Karpas-422 (cell line): Measurements from ENCODE around the gene FARS2. TPM values are rescaled to one million over a fixed set of nuclear protein-coding genes. Genes with fewer than 3 reads are reported as not detected.

Source experiments
- DNase-seq: peaks from one replicate; pipeline ENCODE4 v3.0.0-alpha.2; 2015
- H2AFZ ChIP-seq: fragments of 200-600 bp; sonication (generic); 2 replicates; pipeline ENCODE4 v1.6.1; 2014; ENCODE audit warnings: antibody characterized with exemption, low read length, mixed read lengths
- H3K27ac ChIP-seq: fragments of 200-600 bp; sonication (generic); 2 replicates; pipeline ENCODE4 v1.5.1; 2014; ENCODE audit warnings: mild to moderate bottlenecking, low read length, moderate library complexity
- H3K27me3 ChIP-seq: fragments of 200-600 bp; sonication (generic); 2 replicates; pipeline ENCODE4 v1.6.1; 2014; ENCODE audit warnings: low read length, mixed read lengths
- H3K36me3 ChIP-seq: fragments of 200-600 bp; sonication (generic); 2 replicates; pipeline ENCODE4 v1.6.1; 2014; ENCODE audit warnings: low read length, mixed read lengths; ENCODE audit not compliant: insufficient read depth
- H3K4me1 ChIP-seq: fragments of 200-600 bp; sonication (generic); 2 replicates; pipeline ENCODE4 v1.6.1; 2014; ENCODE audit warnings: mild to moderate bottlenecking, low read length, mixed read lengths
- H3K4me2 ChIP-seq: fragments of 200-600 bp; sonication (generic); 2 replicates; pipeline ENCODE4 v1.6.1; 2014; ENCODE audit warnings: low read length, low read depth, mild to moderate bottlenecking; ENCODE audit not compliant: poor library complexity, severe bottlenecking
- H3K4me3 ChIP-seq: fragments of 200-600 bp; sonication (generic); 2 replicates; pipeline ENCODE4 v1.5.1; 2014; ENCODE audit warnings: mild to moderate bottlenecking, antibody characterized with exemption, low read length, mixed read lengths
- H3K79me2 ChIP-seq: fragments of 200-600 bp; sonication (generic); 2 replicates; pipeline ENCODE4 v1.6.1; 2014; ENCODE audit warnings: mild to moderate bottlenecking, low read length, mixed read lengths
- H3K9ac ChIP-seq: fragments of 200-600 bp; sonication (generic); 2 replicates; pipeline ENCODE4 v1.6.0; 2014; ENCODE audit warnings: low read length
- H3K9me2 ChIP-seq: fragments of 200-600 bp; sonication (generic), shearing (Covaris generic); replicated peaks from 2 replicates; pipeline ENCODE4 v1.6.0; 2014; ENCODE audit warnings: mild to moderate bottlenecking, low read length, moderate library complexity; ENCODE audit not compliant: insufficient read depth
- H3K9me3 ChIP-seq: fragments of 300-700, 200-600 bp; sonication (generic); 2 replicates; pipeline ENCODE4 v1.6.1; 2014; ENCODE audit warnings: low read length, mixed read lengths
- H4K20me1 ChIP-seq: fragments of 200-600 bp; sonication (generic); 2 replicates; pipeline ENCODE4 v1.6.1; 2014; ENCODE audit warnings: mild to moderate bottlenecking, antibody characterized with exemption, low read length, low read depth; ENCODE audit not compliant: insufficient read depth
- total RNA-seq: library from RNA; depleted of rRNA; stranded (reverse); fragments of >200 nt; shearing (Covaris generic); gene quantifications from 2 replicates; pipeline ENCODE4 v1.2.3, GENCODE V29; 2014; ENCODE audit warnings: low replicate concordance

FARS2 gene
- total RNA-seq, 1 experiment from 2014 or later, result 9.0 TPM

DNA sequence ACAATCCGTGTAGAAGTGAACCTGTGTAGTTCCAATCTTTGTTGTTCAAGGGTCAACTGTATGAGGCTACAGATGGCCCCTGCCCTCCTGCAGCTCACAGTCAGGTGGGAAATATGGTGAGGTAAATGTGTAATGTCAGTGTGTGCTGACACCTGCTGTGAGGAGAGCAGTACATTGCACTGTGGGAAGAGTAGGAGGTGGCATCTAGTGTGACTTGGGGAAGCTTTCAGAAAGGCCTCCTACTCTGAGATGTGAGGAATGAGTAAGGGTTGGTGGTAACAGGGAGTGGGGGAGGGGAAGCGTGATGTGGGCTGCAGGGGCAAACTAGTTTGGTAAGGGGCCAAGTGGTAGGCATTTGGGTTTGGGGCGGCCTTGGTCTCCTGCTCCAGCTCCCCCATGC, 188.8 kb downstream of the FARS2 start:
- H3K79me2 ChIP-seq, result no peaks in the 10 kb centered on the region
- DNase-seq, result no peak
- no peaks in the 10 kb centered on the region for H3K9me3 ChIP-seq
- no peak overlapping the region for H3K4me2 ChIP-seq
- no peak overlapping the region for H3K9ac ChIP-seq
- no peak overlapping the region for H2AFZ ChIP-seq
- no peak overlapping the region for H3K27ac ChIP-seq
- H3K36me3 ChIP-seq, result no peaks in the 10 kb centered on the region
- no peaks in the 10 kb centered on the region for H3K27me3 ChIP-seq
- no peak overlapping the region for H3K4me3 ChIP-seq
- H3K4me1 ChIP-seq, result no peaks in the 10 kb centered on the region
- peaks cover 10% of the 10 kb centered on the region; the same call in 1 of the 2 replicates for H4K20me1 ChIP-seq
- H3K9me2 ChIP-seq, result no peaks in the 10 kb centered on the region

DNA sequence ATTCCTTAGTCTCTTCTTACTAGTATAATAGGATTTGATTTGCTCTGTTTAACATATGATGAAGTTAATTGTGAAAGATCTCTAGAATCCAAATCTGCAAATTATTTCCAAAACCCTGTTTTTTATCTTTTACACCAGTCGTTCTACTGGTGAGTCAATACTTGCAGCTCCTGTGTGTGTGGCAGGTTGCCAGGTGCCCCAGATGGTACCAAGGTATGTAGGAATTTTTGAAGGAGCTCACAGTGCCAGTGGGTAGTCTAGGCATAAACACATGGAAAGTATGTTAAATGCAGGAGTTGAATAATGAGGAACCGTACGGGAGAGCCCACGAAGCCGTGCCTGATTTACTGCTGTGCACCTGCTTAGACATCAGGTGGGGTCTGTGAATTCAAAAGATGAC, 192.2 kb downstream of the FARS2 start:
- no peak overlapping the region for H3K9ac ChIP-seq
- no peak overlapping the region for H3K27ac ChIP-seq
- DNase-seq, result no peak
- no peak overlapping the region for H3K4me3 ChIP-seq
- H3K9me2 ChIP-seq, result no peaks in the 10 kb centered on the region
- H2AFZ ChIP-seq, result no peak overlapping the region
- no peaks in the 10 kb centered on the region for H3K9me3 ChIP-seq
- no peaks in the 10 kb centered on the region for H3K36me3 ChIP-seq
- H3K4me2 ChIP-seq, result no peak overlapping the region
- no peaks in the 10 kb centered on the region for H3K4me1 ChIP-seq
- H3K79me2 ChIP-seq, result no peaks in the 10 kb centered on the region
- peaks cover 13% of the 10 kb centered on the region for H4K20me1 ChIP-seq
- H3K27me3 ChIP-seq, result no peaks in the 10 kb centered on the region

DNA sequence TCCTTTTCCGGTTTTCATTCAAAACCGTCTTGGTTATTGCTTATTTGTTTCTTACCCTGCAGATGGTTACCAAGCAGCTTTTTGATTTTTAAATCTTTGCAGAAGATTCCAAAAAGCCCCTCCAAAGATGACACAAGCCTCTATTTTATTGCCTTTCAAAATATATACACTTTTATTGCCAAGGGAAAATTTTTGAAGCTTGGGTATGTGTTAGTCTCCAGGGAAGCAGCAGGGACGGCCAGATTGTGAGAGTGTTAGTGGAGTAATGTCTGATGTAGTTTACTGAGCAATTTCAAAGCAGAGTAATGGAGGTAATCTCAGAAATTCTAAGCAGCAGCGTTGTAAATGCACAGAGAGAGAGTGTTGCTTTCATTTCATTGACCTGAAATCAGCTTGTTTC, 193.8 kb downstream of the FARS2 start:
- H4K20me1 ChIP-seq, result peaks cover 15% of the 10 kb centered on the region
- no peak overlapping the region for H3K9ac ChIP-seq

DNA sequence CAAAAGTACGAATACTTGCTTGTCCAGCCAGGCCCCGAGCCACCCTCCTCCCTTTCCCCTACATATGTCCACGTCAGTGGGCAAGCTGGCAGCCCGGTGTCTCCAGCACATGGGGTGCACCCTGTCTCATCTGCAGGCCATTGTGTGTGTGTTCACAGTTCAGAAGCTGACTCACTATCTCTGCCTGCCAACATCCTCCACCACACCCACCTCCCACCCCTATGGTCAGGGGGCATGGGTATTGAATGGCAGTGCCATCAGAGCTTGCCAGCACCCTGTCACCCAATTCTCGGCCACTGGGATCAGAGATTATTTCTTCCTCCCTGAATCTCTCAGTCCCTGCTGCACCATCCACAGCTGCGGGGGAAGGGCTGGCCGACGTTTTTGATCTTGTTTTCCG, 195.7 kb downstream of the FARS2 start:
- H3K4me3 ChIP-seq, result no peak overlapping the region
- H3K9ac ChIP-seq, result no peak overlapping the region
- no peak overlapping the region for H2AFZ ChIP-seq
- H3K27me3 ChIP-seq, result no peaks in the 10 kb centered on the region
- peaks cover 20% of the 10 kb centered on the region for H4K20me1 ChIP-seq
- DNase-seq, result no peak
- no peaks in the 10 kb centered on the region for H3K9me3 ChIP-seq
- H3K36me3 ChIP-seq, result no peaks in the 10 kb centered on the region
- H3K9me2 ChIP-seq, result no peaks in the 10 kb centered on the region
- no peak overlapping the region for H3K4me2 ChIP-seq
- H3K79me2 ChIP-seq, result no peaks in the 10 kb centered on the region
- H3K27ac ChIP-seq, result no peak overlapping the region
- peaks cover 3% of the 10 kb centered on the region; the same call in 1 of the 2 replicates for H3K4me1 ChIP-seq

More for the DNA sequence above, 193.8 kb downstream of the FARS2 start:
- Histone ChIP-seq H3K9me3 (no peaks in the 10 kb centered on the region), H3K79me2 (no peaks in the 10 kb centered on the region), H3K4me1 (no peaks in the 10 kb centered on the region), H3K27ac (no peak overlapping the region), H3K9me2 (no peaks in the 10 kb centered on the region), H3K36me3 (no peaks in the 10 kb centered on the region), H2AFZ (no peak overlapping the region), H3K27me3 (no peaks in the 10 kb centered on the region), H3K4me2 (no peak overlapping the region), H3K4me3 (no peak overlapping the region)
- no peak for DNase-seq

GRCh38 chr6:5457983-5458683, 196.8 kb downstream of the FARS2 start:
- no peak overlapping the region for H2AFZ ChIP-seq
- H3K9me3 ChIP-seq, result no peaks in the 10 kb centered on the region
- DNase-seq, result no peak
- no peaks in the 10 kb centered on the region for H3K9me2 ChIP-seq
- H3K4me2 ChIP-seq, result no peak overlapping the region
- H3K9ac ChIP-seq, result no peak overlapping the region
- H3K27ac ChIP-seq, result no peak overlapping the region
- H3K4me1 ChIP-seq, result peaks cover 3% of the 10 kb centered on the region; the same call in 1 of the 2 replicates
- H4K20me1 ChIP-seq, result peaks cover 28% of the 10 kb centered on the region
- H3K79me2 ChIP-seq, result no peaks in the 10 kb centered on the region
- H3K27me3 ChIP-seq, result no peaks in the 10 kb centered on the region
- H3K36me3 ChIP-seq, result no peaks in the 10 kb centered on the region
- H3K4me3 ChIP-seq, result no peak overlapping the region

- no peak overlapping the region for H2AFZ ChIP-seq
- DNase-seq, result no peak
- no peak overlapping the region for H3K4me2 ChIP-seq
- no peak overlapping the region for H3K4me3 ChIP-seq
- no peaks in the 10 kb centered on the region for H3K36me3 ChIP-seq
- no peak overlapping the region for H3K9ac ChIP-seq
- no peaks in the 10 kb centered on the region for H3K9me2 ChIP-seq
- no peaks in the 10 kb centered on the region for H3K9me3 ChIP-seq
- no peak overlapping the region for H3K27ac ChIP-seq
- no peaks in the 10 kb centered on the region for H3K79me2 ChIP-seq
- peaks cover 40% of the 10 kb centered on the region for H4K20me1 ChIP-seq
- H3K27me3 ChIP-seq, result no peaks in the 10 kb centered on the region; the same call in 1 of the 2 replicates
- H3K4me1 ChIP-seq, result peaks cover 3% of the 10 kb centered on the region; the same call in 1 of the 2 replicates
Measured at GRCh38 chr6:5459346-5459745, 198.0 kb downstream of the FARS2 start.

DNA sequence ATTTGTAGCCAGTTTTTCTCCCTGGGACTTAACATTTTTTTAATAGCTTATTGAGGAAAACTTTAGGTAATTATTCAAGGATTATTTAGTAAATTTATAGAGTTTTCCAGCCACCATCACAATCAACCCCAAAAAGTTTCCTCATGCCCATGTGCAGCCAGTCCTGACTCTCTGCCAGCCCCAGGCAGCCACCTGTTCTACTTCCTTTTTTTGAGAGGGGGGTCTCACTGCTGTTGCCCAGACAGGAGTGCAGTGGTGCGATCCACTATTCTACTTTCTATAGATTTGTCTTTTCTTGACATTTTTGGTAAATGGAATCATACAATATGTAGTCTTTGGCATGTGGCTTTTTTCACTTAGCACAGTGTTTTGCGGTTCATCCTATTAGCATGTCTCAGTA, 200.1 kb downstream of the FARS2 start:
- no peak for DNase-seq
- no peaks in the 10 kb centered on the region for H3K79me2 ChIP-seq

DNA sequence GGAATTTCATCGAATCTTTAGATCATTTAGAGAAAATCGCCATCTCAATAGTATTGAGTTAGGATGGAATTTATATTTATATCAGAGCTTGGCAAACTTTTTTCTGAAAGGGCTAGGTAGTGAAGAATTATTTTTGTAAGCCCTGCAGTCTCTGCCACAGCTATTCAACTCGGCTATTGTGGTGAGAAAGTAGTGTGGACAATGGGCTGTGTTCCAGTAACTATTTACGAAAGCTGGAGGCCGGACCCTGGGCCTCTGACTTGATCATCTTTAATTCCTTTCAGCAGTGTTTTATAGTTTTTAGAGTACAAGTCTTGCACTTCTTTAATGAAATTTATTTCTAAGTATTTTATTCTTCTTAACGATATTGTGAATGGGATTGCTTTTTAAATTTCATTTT, 201.5 kb downstream of the FARS2 start:
- no peaks in the 10 kb centered on the region for H3K79me2 ChIP-seq
- H3K9ac ChIP-seq, result no peak overlapping the region
- no peaks in the 10 kb centered on the region for H3K36me3 ChIP-seq
- H3K27ac ChIP-seq, result no peak overlapping the region
- no peak overlapping the region for H3K4me2 ChIP-seq
- no peak for DNase-seq
- H3K27me3 ChIP-seq, result no peaks in the 10 kb centered on the region; the same call in 1 of the 2 replicates
- H3K4me1 ChIP-seq, result peaks cover 3% of the 10 kb centered on the region; the same call in 1 of the 2 replicates
- no peak overlapping the region for H2AFZ ChIP-seq
- peaks cover 33% of the 10 kb centered on the region for H4K20me1 ChIP-seq
- H3K4me3 ChIP-seq, result no peak overlapping the region
- H3K9me3 ChIP-seq, result no peaks in the 10 kb centered on the region
- H3K9me2 ChIP-seq, result no peaks in the 10 kb centered on the region

More for the DNA sequence above, 200.1 kb downstream of the FARS2 start:
- Histone ChIP-seq H4K20me1 (peaks cover 39% of the 10 kb centered on the region), H3K27ac (no peak overlapping the region), H3K9me2 (no peaks in the 10 kb centered on the region), H2AFZ (no peak overlapping the region), H3K36me3 (no peaks in the 10 kb centered on the region), H3K4me3 (no peak overlapping the region), H3K9me3 (no peaks in the 10 kb centered on the region), H3K4me2 (no peak overlapping the region), H3K9ac (no peak overlapping the region), H3K27me3 (no peaks in the 10 kb centered on the region; the same call in 1 of the 2 replicates), H3K4me1 (peaks cover 3% of the 10 kb centered on the region; the same call in 1 of the 2 replicates)
